ENCODE measurements around the gene HEPACAM.

- TF ChIP-seq CTCF (IDR thresholded peaks at IDR 0.05; ENCODE audit: low read depth, low read length) (no peak), POLR2A (IDR thresholded peaks at IDR 0.05; ENCODE audit: extremely low read depth, insufficient read length) (no peak)
These were observed 48.2 kb downstream of the HEPACAM start for GRCh38 chr11:124887667-124888013.
